GM19239 (cell line): ENCODE data around the gene NCKAP5.

ENCODE experiments used
- DNase-seq: peaks from one replicate; pipeline ENCODE4 v3.0.0; 2011; ENCODE audit warnings: low spot score; ENCODE audit not compliant: insufficient read length
- FAIRE-seq: peaks from 2 replicates; lab custom pipeline; 2011; peaks lifted over from hg19 to GRCh38; lab: Jason Lieb, UNC

NCKAP5 gene

DNA sequence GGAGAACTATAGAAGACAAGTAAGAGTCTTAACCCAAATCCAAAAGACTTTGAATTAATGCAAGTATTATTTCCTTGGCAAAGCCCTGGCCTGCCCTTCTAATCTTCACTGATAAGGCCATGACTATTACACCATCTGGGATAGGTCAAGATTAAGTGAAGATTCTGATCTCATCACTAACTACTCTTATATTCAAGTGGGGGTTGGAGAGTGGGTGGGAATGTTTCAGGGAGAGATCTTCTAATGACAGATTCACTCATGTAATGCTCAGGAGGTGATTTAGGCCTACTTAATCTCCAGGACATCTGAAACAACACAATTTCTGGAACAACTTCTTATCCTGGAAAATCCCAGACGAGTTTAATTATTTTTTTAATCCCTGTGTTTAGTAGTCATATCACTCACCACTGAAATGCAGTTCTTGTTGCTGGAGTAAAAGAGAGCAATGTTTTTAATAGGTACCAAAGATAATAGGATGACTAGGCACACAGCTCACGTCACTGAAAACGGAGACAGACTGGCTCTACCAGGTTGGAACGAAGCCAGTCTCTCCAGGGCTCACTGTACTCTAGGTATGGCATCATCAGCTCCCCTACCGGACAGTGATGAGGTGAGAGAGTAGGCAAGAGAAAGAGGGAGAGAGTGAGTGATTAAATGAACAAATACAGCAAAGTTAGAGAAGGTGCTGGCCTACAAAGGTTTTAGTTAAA, 133.1 kb downstream of the NCKAP5 start:
- FAIRE-seq (no peak), DNase-seq (no peak)

DNA sequence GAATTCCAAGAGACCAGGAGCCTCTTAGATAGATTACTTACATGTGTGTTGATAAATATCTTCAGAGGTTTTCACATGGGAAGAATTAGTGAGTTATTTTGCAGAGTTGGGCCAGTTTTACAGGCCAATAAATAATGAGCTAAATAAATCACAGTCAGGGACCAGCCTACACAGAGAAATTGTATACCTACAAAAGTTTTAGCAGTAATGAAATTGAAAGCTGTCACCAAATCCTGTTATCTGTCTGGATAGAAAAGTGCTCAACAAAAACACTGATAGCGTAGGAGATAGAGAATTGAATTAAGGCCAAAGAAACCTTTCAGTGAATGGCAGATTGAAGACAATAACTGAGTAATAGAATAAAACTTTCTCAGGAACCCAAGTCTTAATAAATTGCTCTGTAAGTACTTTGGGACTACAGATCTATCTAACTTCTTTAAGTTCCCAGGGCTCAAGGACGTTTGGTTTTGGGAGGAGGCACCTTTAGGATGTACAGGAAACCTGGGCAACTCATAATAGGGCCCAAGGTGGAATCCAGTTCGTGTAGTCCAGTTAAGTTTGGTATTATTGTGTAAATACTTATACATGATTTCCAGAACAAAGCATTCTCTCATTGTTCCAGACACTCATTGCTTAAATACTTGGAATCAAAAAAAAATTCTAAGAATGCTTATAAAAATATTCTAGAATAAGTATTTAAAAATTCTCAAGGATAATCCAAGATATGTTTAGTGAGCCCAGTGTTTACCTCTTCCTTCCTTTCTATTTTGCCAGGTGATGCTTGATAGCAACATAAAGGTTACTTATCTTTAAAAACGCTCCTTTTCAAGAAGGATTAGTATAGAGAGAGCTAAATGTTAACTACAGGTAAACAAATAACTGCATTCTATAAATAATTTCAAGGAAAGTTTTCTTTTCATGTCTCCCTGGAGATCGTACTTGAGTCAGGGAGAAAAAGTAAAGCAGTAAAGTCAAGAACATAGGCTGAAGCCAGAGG, 134.5 kb downstream of the NCKAP5 start:
- DNase-seq = no peak
- FAIRE-seq = no peak

DNA sequence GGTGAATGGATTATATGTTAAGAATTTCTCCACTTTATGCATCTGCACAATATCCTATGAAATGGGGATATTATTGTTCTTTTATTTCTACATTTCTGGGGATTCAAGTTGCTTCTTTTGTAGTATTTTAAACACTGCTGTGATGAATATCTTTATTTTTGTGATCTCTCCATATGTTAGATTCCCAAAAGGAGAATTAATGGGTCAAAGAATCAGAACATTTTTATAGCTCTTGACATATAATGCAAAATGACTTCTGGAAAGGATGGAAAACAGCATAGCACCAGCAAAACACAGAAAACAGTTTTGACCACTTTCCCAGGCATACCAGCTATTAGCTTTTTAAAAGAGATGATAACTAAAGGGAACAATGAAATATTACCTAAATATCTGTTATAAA, 135.5 kb downstream of the NCKAP5 start:
- FAIRE-seq (peak; percentile 11), DNase-seq (no peak)

DNA sequence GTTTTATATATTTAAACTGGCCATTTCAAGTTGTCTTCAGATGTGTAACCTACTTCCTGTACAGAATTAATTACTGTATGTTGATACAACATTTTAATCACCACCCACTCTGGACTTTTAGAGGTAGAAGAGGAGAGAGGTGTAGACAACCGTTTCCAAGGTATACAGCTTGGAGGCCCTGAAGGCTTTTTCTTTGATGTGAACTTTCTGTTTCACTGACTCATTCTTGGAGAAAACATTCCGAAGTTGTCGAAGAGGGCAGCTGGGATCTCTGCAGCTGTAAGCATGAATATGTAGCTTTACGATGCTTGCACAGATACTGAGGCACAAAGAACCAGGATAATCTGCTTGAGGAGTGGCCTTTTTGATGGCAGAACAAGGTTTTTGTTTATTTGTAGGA, 137.0 kb downstream of the NCKAP5 start:
- DNase-seq = no peak
- FAIRE-seq = no peak

DNA sequence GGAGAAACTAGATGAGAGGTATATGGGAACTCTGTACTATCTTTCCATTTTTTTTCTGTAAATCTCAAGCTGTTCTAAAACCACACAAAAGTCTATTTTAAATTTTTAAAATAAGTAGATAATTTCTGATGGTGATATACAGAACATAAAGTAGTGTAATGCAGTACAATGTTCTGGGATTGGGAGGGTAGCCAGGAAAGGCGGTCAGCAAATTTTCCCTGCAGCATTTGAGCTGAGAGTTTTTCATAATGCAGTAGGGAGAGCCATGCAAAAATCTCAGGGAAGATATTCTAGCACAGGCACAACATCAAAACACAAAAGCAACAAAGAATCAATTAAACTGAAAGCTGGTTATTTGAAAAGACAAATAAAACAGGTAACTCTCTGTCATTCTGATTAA, 141.5 kb downstream of the NCKAP5 start:
- FAIRE-seq (no peak), DNase-seq (no peak)

DNA sequence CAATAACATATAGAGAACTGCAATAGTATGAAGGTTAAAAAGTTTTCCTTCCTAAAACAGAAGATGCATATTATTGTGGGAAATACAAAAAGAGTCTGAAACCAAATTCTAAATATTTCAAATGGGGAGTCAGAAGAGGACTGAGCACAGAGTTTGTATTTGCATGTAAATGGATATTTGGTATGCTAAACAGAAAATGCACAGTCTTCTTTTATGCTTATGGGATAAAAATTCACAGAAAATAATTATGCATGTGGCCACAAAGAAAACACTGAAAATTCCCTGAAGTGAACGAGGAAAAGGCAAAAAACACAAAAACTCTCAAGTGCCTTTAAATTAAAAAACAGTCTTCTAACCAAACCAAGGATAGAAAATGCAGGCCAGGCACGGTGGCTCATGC, 142.7 kb downstream of the NCKAP5 start:
- DNase-seq (no peak), FAIRE-seq (no peak)

DNA sequence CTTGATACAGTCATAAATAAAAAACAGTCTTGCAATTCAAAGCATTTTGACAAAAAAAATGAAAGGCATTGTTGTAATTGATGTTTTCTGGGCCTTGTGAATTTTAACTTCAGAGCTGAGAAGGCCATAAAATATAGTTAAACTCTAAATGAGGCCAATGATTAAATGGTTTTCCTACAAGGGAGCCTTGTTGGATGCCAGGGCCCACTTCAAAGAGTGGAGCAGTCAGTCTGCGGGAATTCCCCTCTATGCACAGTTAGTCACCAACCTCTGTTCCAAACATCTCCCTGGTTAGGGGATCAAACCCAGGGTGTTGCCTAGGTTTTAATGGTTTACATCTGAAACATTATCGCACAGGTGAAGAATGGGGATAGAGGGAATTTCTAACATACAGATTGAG, 143.4 kb downstream of the NCKAP5 start:
- FAIRE-seq = no peak
- DNase-seq = no peak

DNA sequence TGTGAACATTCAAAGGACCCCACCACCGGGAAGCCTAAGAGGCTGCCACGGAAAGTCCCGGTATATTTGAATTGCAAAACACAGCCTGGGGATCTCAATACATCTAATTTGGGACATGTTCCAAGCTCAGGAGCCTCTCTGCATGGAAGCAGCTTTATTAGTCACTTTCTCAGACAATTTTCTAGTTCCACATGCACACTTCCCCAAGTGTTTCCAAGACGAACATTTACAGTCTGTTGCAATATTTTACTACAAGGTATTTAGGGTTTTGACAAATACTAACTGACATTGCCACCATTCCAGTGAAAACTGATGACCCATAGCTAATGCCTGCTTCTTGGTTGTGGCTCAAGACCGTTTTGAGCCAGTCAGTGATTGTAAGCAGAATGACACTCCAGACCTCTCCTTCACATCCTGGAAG, 145.3 kb downstream of the NCKAP5 start:
- DNase-seq (no peak), FAIRE-seq (peak; percentile 4)

DNA sequence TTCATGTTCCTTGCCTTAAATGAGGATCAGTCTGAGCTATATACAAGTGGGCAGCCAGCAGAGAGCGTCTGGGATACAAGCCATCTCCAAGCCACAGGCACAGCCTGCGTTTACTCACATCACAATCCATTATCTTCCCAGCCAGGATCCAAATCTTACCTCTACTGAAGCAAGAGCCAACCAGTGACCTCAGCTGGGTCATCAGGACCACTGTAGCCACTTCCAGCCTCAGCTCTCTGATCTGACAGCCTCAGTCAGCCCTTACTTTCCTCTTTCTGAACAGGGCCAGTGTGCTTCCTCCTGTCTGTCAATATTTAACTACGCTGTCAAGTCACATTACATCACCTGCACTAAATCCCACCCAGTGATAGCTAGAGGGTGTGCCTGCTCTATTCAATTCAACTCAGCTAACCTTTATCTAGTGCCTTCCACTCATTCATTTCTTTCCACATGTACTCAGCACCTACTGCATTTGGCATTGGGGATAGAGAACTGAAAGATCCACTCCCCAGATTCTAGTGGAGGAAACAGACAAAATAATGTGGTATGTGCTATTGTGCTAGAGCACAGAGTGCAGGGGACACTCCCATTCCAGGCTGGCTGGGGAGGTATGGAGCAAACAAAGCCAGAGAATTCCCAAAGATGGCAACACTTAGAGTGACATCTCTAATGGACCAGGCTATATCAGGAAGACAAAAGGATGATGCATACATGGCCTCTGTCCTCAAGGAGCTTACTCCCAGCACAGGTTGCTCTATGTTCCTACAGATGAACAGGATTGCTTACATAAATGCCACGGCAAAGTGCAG, 146.5 kb downstream of the NCKAP5 start:
- FAIRE-seq = peak; percentile 91

DNA sequence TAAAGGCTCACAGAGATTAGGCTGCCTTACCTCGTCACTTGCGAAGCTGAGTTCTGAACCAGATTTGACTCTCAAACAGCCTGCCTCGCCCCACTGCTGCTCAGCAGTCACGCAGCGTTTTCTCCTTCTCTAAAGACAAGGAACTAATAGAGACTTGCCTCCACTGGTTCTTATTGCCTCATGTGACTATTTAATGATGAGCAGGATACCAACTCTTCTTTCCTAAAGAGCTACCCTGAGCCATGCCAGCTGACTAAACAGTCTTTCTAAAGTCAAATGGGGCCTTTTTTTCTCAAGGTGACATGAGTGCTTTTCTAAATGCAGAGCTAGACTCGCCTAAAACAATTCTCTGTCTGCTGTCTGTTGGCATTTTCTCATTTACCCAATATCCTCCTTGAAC, 147.5 kb downstream of the NCKAP5 start:
- peak; percentile 35 for FAIRE-seq
- no peak for DNase-seq

More for the DNA sequence above, 146.5 kb downstream of the NCKAP5 start:
- peak; percentile 26 for DNase-seq

DNA sequence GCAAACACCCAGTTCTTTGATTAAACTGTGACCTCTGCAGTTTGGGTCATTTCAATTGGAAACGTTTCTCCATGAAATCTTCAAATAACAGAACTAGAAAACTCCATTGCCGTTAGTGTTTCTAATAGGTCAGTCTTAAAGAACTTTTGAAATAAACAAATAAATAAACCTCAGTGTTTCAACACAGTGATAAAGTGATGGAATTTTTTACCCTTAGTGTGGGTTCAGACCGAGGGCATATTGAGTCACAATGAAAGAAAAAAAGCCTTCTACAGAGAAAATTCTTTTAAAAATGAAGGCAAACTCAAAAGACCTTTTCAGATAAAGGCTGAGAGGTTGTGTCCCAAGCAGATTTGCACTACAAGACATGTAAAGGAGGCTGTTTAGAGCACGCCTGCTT, 149.6 kb downstream of the NCKAP5 start:
- FAIRE-seq = no peak
- DNase-seq = no peak

DNA sequence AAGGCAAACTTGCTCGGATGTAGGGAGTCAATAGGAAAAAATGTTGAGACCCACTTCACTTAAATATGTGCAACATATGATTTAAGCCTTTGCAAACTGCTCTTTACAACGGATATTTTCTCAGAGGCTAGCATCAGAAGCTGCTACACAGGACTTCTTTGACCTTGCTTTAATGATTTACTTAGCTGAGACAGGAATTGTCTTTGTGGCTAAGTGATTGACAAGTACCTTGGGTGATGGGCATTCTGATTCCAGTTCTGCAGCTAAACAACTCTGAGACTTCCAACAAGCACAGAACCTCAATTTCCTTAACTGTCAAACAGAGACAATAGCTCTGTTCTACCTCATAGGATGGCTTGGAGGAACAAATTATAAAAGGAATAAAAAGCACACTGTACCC, 150.2 kb downstream of the NCKAP5 start:
- FAIRE-seq = peak; percentile 63
- no peak for DNase-seq

DNA sequence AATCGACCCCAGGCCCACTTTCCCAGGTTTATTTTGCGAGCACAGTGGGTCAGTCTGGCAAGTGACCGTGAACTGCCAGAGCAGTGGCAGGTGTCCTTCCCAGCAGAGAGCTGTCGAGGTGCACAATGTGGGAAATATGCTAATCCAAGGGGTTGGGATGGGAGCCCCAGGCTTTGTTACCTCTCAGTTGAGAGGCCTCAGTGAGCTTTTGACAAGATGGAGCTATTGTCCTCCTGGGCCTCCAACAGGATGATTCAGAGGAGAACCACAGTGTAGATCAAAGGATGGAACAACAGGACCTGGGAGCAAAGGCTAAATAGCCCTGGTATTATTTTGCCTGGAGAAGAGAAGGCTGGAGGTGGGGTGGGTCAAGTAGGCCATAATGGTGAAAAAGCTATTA, 150.8 kb downstream of the NCKAP5 start:
- FAIRE-seq = no peak
- no peak for DNase-seq

DNA sequence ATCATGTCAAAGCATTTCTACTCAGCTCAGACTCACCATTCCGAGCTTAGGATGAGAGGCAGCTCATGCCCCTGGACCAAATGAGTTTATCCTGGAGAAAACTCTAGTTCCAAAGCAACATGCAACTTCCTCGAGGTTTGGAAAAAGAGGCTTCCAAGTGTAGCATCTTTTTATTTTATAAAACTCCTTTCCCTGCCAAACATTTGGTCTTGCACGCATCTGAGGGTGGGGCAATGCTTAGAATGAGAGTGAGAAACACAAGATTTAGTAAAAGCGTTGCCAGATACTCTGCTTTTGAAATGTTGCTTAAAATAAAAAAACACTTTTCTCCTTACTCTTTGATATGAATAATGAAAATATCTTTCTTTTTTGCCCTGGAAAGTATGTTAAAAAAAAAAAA, 151.5 kb downstream of the NCKAP5 start:
- FAIRE-seq = no peak
- DNase-seq = no peak

DNA sequence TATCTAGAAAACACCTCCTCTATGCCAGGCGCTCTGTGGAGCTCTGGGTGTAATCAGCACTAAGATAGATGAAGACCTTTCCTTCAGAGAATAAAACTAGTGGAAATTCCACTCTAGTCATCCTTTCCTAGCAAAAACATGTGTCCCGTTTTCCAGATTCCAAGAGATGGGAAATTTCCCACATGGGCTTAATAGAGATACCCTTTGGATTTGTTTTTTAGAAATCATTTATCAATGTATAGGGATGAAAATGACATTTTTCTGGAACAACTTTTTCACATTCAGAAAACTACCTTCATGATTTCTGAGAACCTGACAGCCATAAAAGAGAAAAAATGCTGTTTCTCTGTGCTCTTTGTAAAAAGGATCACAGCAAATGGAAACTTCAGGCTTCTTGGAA, 152.1 kb downstream of the NCKAP5 start:
- no peak for FAIRE-seq
- no peak for DNase-seq

DNA sequence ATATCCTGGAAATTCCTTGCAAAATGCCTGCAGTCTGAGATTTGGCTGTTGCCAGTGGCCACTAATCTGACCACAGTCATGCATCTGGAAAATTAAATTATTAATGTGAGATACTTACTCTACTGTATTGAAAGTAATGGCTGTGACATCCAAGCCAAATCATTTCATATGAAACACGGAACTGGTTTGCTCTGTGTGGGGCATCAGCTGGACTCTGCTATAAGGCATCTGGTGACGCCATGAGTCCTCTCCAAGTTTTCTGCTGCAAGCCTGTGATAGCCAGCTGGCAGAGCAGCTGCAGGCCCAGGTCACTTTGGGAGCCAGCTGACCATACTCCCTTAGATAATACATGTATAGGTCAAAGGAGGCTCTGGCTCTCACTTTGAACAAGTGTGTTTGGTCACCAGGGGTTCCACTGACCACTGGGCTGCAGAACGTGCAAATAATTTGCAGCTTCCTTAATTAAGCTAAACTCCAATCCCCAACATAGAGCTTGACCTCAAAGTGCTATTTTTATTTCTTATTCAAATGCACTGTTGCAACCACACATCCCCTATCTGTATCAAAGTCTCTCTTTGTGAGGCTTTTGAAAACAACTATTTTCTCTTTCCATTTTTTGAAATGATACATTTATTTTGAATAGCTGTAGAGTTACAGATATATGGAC, 152.9 kb downstream of the NCKAP5 start:
- no peak for FAIRE-seq

DNA sequence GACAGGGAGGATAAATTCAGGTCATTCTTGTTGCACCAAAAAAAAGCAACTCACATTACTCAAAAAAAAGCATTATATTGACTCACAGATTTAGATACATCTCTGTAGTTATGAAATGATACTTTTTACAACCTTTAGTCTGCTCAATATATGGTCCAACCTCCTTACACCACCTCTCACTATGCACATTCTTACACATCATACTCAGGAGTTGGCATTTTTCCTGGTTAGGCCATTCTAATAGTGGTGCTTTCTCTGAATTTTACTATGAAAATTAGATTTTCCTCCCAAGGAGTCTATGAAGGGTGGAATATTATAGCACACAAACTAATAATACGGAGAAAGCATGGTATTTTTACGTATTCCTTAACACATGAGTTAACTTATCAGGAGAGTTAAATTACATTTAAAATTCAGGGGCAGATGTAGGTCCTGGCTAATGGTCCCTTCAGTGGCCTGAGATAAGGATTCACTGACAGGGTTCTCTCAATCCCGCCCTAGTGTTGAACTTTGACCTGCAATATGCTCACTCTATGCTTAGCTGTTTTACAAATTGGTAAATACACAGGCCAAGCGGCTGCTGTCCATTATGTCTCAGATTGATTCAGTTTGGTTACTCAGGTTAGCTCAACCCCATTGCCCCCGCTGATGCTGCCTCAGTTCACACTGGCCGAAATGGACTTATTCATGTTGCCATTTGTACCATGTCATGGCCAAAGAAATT, 153.6 kb downstream of the NCKAP5 start:
- DNase-seq (no peak), FAIRE-seq (no peak)

More for the DNA sequence above, 152.9 kb downstream of the NCKAP5 start:
- DNase-seq = no peak

DNA sequence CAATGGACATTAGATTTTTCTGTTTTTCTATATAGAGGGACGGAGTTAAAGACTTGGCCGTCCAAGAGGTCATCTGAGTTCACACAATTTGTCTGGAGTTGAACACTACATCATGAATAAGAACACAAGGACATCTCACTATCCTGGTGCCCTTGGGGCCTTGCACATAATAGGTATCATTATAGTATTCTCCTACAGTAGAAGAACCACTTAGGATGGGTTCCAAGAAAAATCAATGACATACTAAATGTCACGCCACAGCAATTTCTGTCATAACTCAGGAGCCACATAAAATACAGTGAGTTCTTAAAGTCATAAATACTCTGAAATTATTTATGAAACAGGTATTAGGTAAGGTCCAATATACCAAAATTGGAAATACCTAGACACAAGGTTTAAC, 154.4 kb downstream of the NCKAP5 start:
- FAIRE-seq (no peak), DNase-seq (no peak)

DNA sequence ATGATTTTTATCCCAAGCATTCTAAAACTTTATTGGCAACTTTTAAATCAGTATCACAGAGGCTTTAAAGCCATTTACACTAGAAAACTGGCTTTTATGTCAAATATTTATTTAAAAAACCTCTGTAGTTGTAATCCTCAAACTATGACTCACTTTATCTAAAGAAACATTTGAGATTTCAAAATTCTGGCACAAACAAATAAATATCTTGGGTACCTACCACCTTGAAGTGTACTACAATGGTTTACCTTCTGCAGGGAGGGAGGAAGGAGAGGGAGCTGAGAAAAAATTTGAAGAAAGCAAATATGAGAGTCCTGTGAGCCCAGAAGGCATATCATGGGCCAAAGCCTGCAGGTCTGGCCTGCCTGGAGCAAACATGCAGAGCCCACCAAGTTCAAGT, 155.6 kb downstream of the NCKAP5 start:
- FAIRE-seq (no peak), DNase-seq (no peak)
